Measurements from ENCODE around the gene FXYD5.
"Not testable (repeated sequence)": the region's sequence is repeated elsewhere in the genome, so short reads cannot be mapped to it uniquely, and the experiment has no call there.

The FXYD5 gene

DNA sequence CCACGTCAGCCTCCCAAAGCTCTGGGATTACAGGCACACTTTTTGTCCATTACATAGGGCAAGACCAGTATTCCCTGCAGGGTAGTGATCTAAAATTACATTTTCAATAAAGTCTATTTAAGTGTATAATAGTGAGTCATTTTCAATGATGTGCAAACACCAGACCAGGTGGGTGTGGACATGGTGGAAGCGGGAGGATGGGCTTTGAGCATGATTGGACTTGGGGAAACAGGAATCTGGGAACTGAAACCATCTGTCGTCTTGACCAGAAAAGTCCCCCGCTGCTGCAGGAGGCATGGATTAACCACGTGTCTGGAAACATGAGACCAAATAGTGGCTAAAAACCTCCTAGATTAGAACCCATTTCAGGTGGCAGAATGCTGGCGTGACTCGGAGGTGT is 34.0 kb upstream of the FXYD5 start:
- DNase-seq: no peak

DNA sequence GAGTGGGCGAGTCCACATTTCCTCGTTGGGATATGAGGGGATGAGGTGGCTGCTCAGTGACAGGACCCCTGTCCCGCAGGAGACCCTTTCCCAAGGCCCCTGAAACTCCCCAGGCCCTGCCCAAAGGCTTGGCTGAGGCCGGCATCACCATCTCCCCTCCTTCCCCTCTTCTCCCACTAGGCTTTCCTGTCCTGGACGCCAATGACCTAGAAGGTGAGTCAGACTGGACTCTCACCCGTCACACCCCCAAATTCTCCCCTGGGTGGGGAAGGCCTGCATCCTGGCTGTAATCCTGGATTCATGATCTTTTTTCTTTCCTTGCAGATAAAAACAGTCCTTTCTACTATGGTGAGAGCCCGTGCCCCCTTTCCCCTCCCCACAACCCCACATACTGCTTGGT is 33.6 kb upstream of the FXYD5 start:
- DNase-seq: no peak

DNA sequence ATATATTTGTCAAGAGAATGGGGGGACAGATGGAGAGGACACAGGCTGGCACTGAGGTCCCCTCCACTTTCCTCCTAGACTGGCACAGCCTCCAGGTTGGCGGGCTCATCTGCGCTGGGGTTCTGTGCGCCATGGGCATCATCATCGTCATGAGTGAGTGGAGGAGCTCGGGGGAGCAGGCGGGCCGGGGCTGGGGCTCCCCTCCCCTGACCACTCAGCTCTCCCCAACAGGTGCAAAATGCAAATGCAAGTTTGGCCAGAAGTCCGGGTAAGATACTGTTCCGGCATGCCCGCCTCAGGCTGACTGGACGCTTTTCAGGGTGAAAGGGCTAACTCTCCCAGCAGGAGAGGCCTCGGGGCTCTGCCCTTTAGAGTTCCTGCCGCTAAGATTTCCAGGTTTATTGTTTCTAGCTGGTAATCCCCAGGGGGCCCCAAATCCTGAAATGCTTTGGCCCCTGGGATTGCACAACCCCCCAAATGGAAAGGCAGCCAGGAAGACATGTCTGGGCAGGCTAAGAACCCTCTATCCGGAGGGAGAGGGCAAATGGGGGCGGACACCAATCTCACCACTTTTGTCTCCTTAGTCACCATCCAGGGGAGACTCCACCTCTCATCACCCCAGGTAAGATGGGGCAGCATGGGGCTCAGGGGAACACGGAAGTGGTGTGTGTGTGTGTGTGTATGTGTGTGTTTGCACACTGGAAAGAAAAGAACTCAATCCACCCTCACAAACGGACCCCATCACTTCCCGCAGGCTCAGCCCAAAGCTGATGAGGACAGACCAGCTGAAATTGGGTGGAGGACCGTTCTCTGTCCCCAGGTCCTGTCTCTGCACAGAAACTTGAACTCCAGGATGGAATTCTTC is 31.6 kb upstream of the FXYD5 start:
- DNase-seq: no peak

DNA sequence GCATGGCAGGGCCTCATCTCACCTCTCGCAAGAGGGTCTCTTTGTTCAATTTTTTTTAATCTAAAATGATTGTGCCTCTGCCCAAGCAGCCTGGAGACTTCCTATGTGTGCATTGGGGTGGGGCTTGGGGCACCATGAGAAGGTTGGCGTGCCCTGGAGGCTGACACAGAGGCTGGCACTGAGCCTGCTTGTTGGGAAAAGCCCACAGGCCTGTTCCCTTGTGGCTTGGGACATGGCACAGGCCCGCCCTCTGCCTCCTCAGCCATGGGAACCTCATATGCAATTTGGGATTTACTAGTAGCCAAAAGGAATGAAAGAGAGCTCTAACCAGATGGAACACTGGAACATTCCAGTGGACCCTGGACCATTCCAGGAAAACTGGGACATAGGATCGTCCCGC is 31.0 kb upstream of the FXYD5 start:
- DNase-seq: no peak

DNA sequence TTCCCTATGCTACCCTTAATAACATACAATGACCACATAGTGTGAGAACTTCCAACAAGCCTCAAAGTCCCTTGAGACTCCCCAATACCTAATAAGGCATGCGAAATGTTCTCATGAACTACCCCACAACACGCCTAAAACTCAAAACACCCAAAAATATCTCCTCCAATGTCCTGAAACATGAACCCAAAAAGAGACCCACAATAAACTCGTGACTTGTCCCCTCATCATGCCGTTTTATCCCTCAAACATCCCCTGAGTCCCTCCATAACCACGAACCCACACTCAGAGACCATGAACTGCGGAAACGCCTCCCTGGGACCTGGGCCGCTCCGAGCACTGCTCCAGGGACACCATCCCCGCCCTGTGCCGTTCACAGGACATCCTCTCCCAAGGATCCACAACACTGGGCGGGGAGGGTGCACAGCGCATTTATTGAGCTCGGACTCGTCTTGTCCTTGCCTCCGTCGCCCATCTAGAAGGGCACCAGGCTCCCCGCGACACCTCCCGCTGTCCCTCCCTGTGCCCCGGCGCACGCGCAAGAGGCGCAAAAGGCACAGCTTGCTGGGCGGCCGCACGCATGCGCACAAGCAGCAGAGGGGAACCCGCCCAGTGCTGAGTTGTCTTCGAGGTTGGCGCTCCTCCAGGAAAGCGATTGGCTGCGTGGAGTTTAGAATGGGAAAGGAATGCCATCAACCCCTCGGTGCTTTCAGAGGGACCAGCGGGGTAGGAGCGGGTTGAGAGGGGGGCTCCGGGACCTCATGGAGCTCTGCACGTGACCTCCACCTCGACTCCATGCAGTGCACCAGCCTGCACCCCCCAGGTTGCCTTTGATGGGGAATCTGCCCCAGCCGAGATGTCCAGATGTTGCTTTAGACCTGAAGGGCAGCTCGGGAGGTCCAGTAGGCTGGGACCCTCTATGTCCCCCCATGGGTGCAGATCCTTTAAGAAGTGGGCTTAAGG is 30.2 kb upstream of the FXYD5 start:
- DNase-seq: no peak

DNA sequence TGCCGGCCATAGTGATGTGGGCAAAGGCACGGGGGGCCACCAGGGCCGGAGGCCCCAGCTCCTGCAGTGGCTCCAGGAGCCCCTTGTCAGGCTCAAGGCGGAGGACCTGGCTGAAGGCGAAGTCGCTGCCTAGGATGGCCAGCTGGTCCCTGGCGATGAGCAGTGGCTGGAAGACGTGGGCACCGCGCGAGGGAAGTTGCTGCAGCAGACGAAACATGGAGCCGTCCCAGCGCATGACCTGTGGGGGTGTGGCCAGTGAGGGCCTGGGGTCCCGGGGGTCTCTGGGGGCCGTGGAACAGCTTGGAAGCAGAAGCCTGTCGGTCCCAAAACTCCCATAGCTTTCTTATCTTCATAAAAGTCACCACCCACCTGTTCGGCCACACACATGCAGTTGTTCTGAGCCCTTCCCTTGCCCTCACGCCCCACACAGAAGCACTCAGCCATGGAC is 29.2 kb upstream of the FXYD5 start:
- no peak for DNase-seq

DNA sequence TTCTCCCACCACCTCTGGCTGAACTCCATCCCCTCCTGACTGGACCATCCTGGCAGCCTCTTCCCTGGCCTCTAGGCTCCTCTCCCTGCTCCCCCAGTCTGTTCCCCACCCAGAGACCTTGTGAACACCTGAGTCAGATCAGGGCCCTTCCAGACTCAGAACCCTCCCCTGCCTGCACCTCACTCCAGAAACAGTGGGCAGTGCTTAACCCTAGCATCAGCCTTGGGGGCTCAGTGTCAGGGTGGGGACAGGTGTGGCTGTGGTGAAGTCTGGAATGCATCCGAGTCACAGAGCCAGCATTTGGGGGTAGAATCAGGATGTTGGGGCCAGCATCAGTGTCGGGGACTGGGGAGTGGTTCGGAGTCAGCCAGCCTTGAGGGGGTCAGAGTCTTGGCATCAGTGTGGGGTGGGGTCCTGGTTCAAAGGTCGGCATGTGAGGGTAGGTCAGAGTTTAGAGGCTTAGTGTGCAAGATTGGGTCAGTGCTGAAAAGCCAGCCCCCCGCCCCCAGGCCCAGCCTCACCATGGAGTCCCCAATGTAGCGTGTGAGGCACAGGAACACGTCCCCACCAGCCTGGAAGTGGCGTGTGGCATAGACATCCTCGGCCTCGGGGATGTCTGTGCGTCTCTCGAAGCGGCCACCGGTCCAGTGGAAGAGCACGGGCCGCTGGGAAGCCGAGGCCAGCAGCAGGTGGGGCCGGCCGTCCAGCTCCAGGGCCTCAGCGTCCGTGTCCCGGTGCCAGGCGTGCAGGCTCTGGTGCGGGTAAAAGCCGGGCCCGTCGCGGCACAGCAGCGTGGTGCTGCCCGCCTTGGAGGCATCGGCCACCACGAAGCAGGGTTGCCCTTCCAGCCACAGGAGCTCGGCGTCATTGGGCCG is 28.5 kb upstream of the FXYD5 start:
- DNase-seq: no peak

DNA sequence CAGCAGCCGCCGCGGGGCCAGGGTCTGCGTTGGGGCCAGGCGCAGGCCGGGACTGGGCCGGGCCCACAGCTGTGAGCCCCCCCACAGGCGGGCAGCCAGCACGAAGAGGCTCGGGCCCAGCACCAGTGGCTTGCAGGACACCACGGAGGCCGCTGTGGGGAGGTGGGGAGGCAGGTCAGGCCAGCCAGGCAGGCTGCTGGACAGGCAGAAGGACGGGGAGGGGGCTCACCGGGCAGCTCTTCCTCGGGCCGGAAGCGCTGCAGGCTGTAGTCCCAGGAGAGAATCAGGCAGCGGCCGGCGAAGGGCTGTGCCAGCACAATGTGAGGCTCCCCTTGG is 27.9 kb upstream of the FXYD5 start:
- no peak for DNase-seq

DNA sequence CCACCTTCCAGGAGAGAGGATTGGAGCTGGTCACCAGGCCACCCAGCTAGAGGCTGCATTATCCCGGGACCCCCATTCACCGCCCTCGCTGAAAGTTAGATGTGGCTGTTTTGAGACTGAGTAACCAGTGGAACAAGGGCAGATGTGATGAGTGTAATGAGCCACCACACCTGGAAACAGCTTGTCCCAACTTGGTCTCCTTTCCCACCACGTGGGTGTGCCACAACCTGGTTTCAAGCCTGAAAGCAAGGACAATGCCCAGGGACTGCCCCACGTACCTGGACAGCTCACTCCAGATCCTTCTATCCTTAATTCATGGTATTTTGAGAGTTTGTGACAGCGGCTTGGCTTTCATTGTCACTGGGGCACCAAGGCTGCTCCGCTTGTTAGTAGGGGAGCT is 26.7 kb upstream of the FXYD5 start:
- DNase-seq: no peak

DNA sequence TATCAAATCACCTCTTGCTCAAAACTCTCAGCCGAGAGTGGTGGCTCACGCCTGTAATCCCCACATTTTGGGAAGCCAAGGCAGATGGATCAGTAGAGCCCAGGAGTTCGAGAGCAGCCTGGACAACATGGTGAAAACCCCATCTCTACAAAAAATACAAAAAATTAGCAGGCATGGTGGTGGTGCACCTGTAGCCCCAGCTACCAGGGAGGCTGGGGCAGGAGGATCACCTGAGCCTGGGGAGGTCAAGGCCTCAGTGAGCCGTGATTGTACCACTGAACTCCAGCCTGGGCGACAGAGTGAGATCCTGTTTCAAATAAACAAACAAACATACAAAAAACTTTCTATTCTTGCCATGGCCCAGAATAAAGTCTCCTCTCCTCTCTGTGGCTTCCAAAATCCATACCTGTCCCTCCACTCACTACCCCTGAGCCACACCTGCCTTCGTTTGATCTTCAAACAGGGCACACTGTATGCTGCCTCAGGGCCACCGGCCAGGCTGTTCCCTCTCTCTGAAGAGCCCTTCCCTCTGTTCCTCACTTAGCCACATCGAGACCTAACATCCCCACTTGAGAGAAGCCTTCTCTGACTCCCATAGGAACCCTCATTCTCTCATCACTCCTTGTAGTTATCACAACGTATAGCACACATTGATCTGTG is 26.0 kb upstream of the FXYD5 start:
- DNase-seq: no peak

DNA sequence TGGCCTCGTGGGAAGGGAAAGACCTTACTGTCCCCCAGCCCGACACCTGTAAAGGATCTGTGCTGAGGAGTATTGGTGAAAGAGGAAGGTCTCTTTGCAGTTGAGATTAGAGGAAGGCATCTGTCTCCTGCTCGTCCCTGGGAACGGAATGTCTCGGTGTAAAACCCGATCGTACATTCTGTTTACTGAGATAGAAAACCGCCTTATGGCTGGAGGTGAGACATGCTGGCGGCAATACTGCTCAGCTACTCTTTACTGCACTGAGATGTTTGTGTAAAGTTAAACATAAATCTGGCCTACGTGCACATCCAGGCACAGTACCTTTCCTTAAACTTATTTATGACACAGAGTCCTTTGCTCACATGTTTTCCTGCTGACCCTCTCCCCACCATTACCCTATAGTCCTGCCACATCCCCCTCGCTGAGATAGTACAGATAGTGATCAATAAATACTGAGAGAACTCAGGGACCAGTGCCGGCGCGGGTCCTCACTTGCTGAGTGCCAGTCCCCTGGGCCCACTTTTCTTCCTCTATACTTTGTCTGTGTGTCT is 24.7 kb upstream of the FXYD5 start:
- not testable (repeated sequence) for DNase-seq

DNA sequence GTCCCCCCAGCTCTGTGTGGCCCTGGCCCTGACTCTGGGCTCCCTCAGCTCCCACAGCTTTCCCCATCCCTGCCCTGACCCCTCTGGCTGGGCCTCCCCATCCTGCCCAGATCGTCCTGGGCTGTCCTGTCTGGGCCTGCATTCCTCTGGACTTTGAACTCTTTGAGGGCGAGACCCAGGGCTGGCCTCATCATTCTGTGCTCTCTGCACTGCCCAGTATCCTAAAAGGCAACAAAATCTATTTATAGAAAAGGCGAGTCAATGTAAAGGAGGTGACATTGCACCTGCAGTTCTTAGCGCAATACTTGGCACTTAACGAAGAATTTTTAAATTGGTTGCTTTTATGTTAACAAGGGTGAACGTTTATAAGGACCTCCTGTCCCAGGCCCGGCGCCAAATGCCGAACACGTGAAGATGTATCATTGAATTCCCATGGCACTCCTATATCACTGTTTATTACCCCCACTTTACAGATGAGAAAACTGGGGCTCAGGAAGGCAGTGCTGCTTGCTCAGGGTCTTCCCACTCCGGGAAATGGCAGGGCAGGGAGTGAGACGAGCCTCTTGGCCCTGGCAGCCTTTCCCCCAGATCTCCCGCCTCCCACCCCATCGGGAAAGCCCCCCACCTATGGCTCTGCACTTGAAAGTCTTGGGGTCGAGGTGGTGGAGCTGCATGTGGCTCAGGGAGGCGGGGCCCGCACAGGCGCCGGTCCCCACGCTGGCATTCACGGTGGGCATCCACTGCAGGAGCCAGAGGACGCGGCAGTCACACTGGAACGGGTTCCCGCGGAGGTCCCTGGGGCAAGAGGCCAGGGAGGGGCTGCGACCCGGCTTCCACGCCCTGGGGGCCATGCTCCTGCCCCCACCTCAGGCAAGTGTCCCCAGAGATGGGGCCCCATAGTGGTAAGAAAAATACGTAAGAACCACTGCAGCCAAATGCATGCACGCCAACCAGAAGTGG is 23.5 kb upstream of the FXYD5 start:
- no peak for DNase-seq

DNA sequence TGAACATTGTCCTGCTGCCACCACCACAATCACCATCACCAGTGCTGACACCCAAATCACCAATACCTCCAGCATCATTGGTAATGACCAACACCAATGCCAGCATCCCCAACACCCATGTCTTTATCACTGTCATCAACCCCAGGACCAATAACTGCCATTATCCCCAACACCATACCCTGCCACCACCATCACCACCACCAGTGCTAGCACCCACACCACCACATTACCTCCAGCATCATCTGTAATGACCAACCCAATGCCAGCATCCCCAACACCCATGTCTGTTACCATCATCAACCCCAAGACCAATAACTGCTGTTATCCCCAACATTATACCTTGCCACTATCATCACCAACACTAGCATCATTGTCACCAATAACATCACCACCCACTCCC is 22.3 kb upstream of the FXYD5 start:
- no peak for DNase-seq

DNA sequence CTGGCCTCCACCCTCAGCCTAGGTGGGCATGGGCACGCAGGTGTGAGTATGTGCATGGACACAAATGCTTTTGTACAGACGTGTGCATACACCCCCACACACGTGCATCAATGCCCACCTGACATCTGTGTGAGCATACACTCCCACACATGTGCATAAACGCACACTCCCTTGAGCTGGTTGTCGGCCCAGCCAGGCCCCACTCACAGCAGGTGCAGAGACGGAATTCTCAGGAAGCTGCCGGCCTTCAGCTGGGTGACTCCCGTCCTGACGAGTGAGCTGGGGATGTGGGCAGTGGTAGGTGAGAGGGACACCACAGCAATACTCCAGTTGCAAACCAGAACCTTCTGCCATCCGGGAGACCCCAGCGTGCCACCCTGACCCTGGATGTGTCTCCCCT is 20.7 kb upstream of the FXYD5 start:
- DNase-seq: no peak

DNA sequence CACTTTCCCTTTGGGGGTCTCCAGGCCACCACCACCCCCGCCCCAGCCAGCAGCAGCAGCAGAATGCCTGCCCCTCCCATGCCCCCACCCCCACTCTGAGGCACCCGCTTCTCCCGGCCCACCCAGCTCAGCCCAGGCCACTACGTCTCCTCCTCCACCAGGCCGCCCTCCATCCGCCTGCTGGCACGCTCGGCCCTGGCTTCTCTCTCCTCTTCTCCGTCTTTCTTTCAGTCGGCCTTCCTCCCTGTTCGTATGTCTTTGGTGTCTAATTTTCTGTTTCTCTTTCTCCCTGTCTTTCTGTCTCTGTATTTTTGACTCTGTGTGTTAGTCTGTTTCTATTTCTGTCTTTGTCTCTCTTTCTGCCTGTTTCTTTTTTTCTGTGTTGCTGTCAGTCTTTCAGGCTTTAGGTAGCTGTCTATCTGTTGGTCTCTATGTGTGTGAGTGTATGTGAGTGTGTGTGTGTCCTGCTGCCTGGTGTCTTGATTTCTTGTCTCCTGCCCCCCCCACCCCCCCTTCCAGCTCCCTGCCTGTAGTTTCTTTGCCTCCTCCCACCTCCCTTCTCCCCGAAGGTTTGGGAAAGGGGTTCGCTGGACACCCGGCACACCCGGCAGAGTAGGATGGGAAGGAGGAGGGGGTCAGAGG is 19.8 kb upstream of the FXYD5 start, which contains the start of gene LGI4:
LGI4 (minus strand) TSS at position 459 of the 642 bp plus-strand sequence; CDS start at position 80, 379 bp downstream.
- DNase-seq: no peak

DNA sequence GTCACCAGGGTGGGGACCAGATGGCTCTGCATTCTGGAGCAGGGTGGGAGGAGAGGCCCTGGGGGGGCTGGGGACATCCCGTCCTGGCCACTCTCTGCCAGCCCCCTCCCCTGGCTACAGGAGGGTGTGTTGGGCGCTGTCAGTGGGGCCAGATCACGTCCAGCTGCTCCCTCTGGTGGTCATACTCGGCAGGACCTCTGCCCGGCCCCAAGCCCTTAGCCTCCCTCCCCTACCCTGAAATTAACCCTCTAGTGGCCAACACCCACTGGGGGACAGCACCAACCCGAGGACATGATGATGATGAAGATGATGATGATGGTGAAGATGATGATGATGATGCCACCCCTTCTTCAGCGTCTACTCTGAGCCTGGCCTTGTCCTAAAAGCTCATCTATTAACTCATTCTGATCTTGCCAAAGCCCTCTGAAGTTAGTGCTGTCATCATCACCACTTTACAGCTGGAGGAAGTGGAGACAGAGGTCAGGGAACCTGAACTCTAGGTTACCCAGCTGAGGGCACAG is 19.1 kb upstream of the FXYD5 start:
- DNase-seq: peak; percentile 89

DNA sequence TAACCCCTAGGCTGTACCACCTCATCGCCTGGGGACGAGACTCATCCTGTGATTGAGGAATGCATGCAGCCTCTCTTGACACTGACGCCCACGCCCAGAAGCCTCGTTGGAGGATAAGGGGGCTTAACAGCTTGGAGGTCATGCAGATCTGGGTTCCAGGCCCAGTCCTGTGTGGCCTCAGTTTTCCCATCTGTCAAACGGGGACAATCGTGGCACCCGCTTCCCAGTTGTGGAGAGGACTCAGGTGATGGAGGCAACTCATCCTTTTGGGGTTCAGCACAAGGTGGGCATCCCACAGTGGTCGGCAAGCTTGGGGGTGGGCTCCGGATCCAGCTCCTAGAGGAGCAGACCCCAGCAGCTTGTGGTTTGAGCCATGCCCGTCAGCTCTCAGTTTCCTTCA is 18.3 kb upstream of the FXYD5 start:
- DNase-seq: no peak

DNA sequence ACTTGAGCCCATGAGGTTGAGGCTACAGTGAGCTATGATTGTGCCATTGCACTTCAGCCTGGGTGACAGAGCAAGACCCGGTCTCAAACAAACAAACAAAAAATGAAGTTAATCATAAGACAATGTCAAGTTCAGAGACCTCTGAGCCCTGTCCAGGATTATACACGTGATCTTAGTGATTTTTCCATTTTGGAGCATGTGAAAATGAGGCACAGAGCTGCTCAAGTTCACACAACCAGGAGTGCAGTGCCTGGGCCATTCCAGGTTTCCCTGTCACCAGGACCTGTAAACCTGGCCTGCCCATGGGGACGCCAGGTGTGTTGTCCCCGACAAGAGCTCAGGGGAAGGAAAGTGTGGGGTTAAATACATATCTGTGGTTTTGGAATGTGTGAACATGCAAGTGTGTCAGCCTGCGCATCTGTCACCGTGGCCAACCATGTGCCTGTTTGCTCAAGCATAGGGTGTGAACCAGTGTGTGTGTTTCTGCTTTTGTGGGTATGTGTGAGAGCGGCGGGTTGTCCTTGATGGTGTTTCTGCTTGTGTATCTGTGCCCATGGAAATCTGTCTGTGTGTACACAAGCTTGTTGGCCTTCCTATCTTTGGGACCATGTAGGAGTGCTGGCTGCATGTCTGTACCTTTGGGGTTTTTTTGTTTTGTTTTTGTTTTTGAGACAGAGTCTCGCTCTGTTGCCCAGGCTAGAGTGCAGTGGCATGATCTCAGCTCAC is 17.4 kb upstream of the FXYD5 start:
- DNase-seq: no peak

DNA sequence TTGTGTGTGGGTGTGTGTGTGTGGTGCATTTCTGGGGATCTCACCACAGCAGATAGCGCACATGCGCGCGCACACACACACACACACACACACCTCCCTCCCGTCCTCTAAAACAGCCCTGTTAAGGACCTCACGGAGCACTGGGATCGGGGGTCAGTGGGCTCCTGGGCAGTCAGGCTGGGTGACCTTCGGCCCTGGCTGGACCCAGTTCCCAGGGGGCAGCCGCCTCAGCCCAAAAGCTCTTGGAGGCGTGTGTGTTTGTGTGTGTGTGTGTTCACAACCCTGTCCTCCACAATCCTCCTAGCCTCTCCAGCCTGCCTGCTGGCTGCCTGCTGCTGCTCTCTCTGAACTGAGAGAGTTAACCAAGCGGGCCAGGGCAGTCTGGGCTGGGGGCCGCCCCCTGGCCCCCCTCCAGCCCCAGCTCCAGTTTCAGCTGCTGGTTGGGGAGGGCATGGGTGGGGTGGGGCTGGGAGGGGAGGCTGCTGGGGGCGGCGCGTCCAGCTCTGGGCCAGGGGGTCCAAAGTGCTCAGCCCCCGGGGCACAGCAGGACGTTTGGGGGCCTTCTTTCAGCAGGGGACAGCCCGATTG is 16.1 kb upstream of the FXYD5 start, which contains the start of gene FXYD1:
FXYD1 (plus strand) TSS at position 520 of the 588 bp plus-strand sequence. CDS start 1,256 bp downstream, outside the sequence.
- no peak for DNase-seq

Data from islet precursor cell (in vitro differentiated cells).